Activated CD4-positive, CD25-positive, alpha-beta regulatory T cell treated with anti-CD3 and anti-CD28 coated beads, Interleukin-2, amount 50 U/mL, for 16 hours (primary cell): Measurements from ENCODE around the gene PRSS35.
"Not testable (repeated sequence)": the region's sequence is repeated elsewhere in the genome, so short reads cannot be mapped to it uniquely, and the experiment has no call there.

Experiments used
- DNase-seq: peaks from one replicate; pipeline ENCODE4 v3.0.0-alpha.2; 2020; ENCODE audit warnings: low read depth, low spot score

Gene PRSS35

DNA sequence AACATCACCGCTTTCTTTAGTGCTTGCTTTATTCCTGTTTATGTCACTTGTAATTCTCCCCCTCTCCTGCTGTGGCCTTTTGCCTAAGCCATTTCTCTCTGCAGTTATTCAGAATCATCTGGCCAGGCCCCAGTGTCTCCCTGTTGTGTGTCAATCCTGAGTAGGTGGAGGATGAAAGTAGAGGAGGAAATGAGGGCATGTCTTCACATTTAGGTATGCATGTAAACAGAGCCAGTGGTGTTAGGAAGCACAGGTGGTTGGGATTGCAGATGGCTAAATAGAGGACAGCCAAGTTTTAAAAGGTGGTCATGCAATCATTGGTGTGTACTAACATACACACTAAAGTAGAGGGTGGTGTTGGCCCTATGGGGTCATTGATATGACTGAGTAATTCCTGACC is 5.2 kb downstream of the PRSS35 start:
- no peak for DNase-seq

DNA sequence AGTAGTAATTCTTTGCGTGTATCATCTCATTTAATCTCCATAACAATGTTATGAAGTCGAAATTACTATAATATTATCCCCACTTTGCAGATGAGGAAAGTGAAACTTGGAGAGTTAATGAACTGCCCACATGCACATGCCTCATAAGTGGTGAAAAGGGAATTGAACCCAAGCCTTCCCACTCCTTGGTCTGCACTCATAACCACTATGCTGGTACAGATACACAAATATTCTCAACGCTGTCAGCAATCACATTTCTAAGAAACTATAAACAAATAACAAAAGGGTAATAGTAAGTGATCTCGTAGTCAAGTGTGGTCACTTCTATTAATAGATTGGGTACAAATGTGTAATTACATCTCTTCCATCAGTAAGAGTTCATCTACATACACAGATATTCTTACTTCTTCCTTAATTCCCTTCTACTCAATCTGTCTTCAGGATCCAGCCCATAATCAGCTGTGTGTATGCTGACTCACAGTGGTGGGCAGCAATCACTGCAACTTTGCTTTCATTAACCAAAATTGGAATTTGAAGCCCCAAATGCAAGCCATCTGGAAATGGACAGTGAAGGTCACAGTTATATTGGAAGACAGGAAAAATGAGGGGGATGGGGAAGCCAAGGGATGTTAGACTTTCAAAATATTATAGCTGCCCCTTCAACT is 6.6 kb downstream of the PRSS35 start:
- no peak for DNase-seq

- no peak for DNase-seq
These were observed 23.8 kb downstream of the PRSS35 start for GRCh38 chr6:83536034-83536646.

DNA sequence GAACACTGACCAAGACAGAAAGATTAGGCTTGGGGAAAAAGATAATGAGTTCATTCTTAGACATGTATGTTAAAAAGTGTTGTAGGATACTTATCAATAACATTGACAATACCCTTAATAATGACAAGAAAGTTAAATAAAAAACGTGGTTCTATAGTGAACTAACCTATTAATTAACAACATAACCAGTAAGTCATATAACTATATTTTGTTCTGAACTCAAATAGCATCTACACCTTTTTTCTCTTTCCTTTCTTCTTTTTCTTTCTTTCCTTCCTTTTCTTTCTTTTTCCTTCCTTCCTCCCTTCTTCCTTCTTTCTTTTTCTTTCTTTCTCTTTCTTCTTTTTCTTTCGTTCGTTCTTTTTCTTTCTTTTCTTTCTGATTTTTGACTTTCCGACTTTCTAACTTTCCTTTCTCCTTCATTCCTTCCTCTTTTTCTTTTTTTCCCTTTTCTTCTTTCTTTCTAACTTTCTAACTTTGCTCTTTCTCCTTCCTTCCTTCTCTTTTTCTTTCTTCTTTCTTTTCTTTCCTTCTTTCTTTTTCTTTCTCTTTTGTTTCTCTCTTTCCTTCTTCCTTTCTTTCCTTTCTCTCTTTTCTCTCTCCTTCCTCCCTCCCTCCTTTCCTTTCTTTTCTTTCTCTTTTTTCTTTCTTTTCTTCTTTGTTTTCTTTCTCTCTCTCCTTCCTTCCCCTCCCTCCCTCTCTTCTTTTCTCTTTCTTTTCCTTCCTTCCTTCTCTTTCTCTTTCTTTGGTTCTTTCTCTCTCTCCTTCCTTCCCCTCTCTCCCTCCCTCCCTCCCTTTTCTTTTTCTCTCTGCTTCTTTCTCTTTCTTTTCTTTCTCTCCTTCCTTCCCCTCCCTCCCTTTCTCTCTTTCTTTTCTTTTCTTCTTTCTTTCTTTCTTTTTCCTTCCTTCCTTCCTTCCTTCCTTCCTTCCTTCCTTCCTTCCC is 24.6 kb downstream of the PRSS35 start:
- no peak for DNase-seq

- no peak for DNase-seq
These were observed 27.3 kb downstream of the PRSS35 start for GRCh38 chr6:83539678-83540077.

- no peak for DNase-seq
These were observed 34.3 kb downstream of the PRSS35 start for GRCh38 chr6:83546636-83547035.

- not testable (repeated sequence) for DNase-seq
These were observed 38.1 kb downstream of the PRSS35 start for GRCh38 chr6:83550482-83550881.

DNA sequence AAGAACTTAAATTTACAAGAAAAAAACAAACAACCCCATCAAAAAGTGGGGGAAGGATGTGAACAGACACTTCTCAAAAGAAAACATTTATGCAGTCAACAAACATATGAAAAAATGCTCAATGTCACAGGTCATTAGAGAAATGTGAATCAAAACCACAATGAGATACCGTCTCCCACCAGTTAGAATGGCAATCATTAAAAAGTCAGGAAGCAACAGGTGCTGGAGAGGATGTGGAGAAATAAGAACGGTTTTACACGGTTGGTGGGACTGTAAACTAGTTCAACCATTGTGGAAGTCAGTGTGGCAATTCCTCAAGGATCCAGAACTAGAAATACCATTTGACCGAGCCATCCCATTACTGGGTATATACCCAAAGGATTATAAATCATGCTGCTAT is 39.4 kb downstream of the PRSS35 start:
- not testable (repeated sequence) for DNase-seq

- DNase-seq = no peak
These were observed 44.5 kb downstream of the PRSS35 start for GRCh38 chr6:83556871-83557270.

DNA sequence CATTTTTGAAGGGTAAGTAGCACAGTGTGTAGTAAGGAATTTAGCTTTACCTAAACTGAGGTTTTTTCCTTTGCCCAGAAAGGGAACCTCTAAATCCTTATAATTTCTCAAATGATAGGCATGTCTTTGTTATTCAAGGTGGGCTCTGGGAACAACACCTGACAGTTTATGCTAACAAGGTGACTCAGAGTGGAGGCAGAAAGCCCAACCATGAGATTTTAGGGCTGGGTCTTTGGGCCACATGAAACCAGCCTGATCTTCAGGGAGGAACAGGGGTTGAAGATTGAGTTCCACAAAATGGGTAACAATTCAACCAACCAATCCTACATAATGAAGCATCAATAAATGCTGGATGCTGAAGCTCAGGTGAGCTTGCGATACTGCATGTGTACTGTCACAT is 46.6 kb downstream of the PRSS35 start:
- DNase-seq = no peak

DNA sequence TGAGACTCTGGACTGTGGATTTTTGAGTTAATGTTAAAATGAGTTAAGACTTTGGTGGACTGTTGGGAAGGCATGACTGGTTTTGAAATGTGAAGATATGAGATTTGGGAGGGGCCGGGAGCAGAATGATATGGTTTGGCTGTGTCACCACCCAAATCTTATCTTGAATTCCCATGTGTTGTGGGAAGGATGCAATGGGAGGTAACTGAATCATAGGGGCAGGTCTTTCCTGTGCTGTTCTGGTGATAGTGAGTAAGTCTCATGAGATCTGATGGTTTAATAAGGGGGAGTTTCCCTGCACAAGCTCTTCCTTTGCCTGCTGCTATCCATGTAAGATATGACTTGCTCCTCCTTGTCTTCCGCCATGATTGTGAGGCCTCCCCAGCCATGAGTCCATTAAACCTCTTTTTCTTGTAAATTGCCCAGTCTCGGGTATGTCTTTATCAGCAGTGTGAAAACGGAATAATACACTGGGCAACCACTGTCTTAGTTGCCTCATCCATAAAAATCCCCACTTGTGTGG is 59.4 kb downstream of the PRSS35 start:
- not testable (repeated sequence) for DNase-seq

DNA sequence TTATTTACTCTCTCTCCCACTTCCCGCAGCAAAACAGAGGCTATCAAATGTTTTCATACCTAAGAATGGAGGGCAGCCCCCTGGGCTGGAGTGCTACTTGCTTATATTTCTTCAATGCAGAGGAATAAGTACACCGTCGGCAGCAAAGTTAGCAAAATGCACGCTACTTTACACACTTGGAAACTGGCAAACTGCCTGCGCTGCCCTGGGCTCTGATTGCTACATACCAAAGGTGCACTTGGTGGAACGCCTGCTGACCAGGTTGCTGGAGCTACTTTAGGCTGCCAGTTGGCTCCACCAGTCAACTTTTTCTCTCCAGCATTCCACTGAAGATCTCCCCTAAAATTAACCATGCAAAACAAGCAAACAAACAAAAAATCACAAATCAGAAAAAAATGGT is 62.4 kb downstream of the PRSS35 start:
- DNase-seq = no peak
